Left forelimb (tissue), 1 donor: ENCODE data around the gene ECM1.

Source experiments
- DNase-seq: peaks from one replicate; pipeline ENCODE4 v3.0.0-alpha.2; 2018; ENCODE audit warnings: low spot score

The ECM1 gene

DNA sequence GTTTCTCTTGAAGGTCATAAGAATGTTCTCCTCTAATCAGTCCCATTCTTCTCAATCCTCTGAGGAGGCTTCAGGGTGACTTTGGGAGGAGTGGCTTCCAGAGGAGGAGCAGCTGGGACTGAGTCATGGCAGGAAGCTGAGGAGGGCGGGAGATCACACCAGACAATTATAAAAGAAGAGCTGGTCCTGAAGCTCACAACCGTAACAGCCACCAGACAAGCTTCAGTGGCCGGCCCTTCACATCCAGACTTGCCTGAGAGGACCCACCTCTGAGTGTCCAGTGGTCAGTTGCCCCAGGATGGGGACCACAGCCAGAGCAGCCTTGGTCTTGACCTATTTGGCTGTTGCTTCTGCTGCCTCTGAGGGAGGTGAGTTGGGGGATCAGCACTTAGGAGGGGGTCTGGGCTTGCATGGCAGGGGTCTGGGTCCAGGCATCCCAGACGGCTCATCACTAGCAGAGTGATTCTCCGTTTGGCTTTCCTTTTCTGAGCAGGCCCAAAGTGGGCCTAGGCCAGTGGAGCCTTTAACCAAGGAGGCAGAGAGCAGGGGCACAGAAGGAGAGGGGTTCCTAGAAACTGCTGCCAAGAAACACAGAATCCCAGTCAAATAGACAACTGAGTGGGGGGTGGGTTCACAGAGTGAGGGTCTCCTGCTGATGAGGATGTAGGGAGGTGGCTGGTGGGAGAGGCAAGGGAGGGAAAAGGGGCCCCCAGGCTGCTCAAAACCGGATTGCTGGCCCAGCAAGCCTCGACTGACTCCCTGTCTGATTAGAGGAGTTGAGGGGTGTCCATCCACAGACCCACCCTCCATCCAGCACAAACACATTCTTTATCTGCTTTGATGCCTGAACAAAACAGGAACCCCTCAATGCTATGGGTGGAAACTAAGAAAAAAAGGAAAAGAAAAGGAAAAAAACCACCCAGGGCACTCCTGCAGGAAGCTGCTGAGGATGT lies at the start of gene ECM1:
TSS of gene ECM1 (plus strand) at position 198 of the 953 bp plus-strand sequence. CDS start at position 299, 101 bp downstream.
- DNase-seq, result no peak

DNA sequence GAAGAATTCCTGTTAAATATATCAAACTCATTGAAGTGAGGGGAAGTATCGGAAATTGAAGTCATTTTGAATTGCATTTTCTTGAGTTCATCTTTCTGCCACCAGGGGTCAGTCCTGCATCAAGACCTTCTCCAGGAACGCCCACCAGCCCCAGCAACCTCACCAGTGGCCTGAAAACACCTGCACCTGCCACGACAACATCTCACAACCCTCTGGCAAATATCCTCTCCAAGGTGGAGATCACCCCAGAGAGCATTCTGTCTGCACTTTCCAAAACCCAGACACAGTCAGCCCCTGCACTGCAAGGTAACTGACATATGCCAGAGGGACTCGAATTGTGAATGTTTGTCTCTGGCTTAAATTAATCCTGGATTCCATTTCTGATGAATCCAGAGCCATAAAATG lies 43.5 kb upstream of the ECM1 start:
- DNase-seq, result peak; percentile 71

DNA sequence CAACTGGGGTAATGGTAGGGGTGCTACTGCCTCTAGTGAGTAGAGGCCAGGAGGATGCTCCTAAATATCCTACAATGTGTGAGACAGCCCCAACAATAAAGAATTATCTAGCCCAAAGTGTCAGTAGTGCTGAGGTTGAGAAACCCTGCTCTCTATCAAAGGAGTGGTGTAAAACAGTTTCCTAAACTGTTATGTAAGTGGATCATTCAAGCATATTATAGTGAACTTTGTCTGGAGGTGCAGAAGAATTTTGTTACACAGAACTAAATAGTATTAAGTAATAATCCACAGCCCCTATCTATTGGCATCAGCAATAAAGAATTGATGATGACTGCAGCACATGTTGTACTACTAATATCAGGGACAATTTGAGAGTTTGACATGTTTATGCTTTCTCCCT lies 40.9 kb upstream of the ECM1 start:
- DNase-seq, result no peak

DNA sequence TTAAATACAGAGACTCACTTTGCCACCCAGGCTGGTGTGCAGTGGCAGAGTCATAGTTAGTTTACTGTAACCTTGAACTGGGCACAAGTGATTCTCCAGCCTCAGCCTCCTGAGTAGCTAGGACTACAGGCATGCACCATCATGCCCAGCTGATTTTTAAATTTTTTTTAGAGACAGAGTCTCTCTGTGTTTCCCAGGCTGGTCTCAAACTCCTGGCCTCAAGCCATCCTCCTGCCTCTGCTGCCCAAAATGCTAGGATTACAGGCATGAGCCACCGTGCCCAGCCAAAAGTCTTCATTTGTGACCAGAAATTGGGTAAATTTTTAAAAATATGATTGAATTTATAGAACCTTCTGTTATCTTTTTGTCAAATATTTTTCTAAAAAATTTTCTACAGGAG lies 38.6 kb upstream of the ECM1 start:
- DNase-seq, result no peak

DNA sequence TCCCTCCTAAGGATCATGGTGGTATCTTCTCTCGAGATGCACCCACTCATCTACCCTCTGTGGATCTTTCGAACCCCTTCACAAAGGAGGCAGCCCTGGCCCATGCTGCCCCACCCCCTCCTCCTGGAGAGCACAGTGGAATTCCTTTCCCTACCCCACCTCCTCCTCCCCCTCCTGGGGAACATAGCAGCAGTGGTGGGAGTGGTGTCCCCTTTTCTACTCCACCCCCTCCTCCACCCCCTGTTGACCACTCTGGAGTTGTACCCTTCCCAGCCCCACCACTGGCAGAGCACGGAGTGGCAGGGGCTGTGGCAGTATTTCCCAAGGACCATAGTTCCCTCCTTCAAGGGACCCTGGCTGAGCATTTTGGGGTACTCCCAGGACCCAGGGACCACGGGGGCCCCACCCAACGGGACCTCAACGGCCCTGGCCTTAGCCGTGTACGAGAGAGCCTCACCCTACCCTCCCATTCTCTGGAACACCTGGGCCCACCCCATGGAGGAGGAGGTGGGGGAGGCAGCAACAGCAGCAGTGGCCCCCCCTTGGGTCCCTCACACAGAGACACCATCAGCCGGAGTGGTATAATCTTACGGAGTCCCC lies 35.2 kb upstream of the ECM1 start:
- no peak for DNase-seq

DNA sequence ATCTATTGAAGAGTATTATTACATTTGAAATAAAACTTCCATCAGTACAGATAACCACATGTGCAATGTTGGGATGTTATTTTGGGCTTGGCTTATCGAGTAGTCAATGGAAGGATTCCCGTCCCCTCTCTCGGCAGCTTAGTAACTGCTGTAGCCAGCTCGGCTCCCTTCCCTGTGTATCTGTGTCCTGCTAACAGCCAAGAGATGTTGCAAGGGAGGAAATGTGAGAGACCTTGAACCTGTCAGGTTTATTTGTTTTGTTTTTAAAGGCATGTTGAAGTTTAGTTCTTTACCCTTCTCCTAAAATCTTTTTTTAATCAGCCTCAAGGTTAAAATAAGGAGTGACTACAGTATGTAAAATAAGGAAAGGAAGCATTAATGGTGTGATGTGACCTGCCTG lies 34.2 kb upstream of the ECM1 start:
- no peak for DNase-seq

DNA sequence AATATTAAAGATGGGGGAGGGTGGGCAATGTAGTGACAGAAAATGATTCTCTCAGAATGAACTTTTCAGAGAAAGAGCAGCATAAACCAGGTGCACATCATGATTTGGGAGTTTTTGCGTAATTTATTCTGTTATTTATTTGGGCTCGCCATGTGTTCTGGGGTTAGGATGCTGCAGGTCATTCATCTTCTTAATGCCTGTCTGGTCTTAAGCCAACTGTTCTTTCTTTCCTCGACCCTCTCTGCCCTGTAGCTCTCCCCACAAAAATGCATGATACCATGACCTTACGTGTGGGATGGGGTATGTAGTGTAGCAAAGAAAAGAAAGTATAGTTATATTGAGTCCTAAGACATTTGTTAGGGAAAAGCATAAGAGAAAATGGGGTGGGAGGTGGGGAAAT lies 33.0 kb upstream of the ECM1 start:
- DNase-seq, result no peak

DNA sequence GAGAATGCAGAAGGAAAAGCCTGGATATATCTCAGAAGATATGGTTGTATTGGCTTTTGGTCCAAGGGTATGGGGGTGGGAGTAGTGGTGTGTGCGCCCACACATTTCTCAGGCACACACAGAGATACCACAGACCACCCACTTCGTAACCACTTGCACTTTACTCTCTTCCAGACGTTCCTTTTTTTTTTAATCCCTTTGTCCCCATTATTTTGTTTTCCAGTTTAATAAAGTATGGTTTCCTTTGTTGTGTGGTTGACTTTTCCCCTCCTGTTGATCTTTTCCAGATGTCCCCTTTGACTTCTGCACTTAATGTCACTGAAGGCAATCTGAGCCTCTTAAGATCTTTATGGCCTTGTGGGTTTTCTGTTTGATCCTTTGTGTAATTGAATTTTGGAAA lies 31.2 kb upstream of the ECM1 start:
- DNase-seq, result no peak

DNA sequence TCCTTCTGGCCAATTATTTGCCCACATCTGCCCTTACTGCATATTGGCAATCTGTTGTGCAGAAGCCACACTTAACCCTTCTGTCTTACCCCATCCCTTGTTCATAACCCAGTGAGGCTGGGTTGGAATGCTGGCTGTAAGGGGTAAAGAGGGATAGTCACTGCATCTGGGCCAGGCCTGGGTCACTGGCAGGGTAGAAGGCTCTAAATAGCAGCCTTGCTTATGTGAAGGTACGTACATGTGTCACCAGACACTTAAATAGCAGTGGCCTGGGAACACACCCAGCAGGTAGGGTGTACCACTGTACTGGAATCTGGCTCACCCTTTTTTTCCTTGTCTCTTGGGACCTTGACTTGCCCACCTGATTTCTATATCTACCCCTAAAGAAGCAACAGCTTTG lies 30.6 kb upstream of the ECM1 start:
- DNase-seq, result no peak

DNA sequence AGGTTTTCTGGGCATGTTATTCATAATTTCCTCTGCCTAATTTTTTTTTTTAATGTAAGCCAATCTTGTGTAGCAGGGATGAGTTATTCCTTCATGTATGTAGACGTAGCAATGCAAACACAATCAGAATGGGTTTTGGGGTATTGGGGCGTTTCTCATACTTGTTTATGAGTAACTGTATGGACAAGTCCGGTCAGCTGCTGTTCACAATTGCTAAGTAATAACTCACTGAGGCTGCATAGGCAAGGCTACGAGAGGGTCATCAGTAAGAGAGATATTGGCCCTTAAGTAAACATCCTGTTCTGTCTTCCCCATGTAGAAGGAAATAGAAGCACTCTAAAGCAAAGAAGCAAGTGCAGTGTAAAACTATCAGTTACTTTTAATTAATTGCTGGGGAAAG lies 30.2 kb upstream of the ECM1 start:
- DNase-seq, result no peak

DNA sequence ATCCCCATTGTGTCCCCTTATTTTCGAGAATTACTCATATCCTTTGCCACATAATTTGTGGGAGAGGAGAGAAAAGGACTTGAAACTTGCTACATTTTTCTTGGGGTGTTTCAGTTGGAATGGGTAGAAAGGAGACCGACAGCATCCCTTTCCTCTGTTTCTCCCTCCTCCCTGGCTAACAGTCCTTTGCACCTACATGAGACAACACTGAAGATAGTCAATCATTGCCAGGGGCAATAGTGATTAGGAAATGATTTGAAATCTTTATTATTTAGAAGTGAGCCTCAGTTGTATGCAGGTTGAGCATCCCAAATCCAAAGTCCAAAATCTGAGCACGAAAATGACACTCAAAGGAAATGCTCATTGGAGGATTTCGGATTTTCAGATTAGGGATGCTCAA lies 28.5 kb upstream of the ECM1 start:
- DNase-seq, result no peak

DNA sequence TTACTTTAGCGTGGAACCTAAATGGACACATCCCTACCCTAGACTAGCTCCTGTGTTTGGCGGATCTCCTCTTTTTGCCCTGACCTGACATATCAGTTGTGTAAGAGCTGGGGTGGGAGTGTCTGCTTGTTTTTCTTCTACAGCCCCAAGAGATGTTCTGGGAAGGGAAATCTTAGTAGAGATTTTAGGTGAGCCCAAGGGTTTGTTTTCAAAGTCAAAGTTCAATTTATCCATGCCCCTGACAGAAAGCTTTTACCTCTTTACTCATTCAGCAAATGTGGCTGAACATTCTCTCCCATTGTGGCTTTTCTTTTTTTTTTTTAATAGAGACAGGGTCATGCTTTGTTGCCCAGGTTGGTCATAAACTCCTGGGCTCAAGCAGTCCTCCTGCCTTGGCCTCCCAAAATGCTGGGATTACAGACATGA lies 28.0 kb upstream of the ECM1 start:
- no peak for DNase-seq

DNA sequence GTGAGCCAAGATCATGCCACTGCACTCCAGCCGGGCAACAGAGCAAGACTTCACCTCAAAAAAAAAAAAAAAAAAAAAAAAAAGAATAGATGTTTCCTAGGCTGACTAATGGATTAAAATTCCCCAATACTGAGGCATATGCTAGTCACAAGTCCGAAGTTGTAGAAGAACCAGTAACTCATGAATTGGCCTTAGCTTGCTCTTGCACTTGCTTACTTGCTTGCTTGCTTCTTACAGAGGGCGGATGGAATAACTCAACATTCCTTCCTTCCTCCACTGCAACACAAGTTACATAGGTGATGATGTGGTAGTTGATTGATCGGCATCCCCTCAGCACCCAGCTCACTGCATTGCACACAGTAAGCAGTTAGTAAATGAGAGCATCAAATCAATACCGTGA lies 23.5 kb upstream of the ECM1 start:
- DNase-seq, result no peak

DNA sequence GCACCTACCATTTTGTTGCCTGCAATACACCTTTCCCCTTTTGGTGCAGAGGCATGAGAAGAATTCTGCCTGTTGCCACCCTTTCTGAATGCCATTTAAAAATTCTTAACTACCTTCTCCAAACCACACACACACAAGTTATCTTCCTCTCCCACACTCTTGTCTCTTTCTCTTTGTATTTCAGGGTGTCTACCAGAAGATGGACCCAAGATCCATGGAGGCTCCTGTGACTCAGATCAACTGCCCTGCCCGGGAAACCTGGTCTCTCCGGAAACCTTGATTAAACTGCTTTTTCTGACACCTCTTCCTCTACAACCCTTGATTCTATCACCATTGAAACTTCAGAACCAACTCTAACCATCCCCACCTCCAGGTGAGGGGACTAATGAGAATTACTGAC lies 23.0 kb upstream of the ECM1 start:
- DNase-seq, result no peak

DNA sequence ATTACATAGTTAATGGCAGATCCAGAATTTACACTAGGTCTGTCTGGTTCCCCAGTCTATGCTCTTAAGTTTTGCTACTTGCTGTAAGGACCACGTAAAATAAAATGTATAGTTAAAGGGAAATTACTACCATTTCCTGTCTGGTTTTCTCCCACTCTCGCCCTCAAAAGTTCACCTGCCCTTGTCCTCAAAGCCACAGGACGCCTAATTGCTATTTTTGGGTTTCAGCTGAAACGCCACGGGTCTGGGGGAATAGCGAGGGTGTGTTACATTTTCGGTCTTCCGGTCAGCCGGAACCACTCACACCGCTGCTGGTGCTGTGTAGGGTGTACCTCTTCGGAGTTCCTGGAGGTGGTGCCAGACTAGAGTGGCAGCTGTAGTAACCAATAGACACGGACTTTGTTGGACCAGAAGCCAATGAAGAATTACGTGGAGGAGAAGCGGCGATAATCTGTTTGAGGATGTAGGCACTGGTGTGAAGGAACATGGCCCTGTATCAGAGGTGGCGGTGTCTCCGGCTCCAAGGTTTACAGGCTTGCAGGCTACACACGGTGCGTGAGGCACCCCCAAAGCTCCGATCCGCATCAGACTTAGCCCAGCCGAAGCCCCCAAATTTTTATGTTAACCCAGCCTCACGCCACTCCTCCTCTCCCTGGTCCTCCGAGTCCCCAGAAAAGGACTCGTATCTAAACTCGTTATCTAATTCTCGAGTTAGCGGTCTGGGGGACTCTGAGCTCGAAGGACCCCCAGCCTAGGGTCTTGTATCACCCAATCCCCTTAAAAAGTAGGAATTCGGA lies 20.7 kb upstream of the ECM1 start, which contains the start of gene TARS2:
TSS of gene TARS2 (plus strand) at position 454 of the 797 bp plus-strand sequence. CDS start at position 486, 32 bp downstream.
- DNase-seq, result peak; percentile 93

DNA sequence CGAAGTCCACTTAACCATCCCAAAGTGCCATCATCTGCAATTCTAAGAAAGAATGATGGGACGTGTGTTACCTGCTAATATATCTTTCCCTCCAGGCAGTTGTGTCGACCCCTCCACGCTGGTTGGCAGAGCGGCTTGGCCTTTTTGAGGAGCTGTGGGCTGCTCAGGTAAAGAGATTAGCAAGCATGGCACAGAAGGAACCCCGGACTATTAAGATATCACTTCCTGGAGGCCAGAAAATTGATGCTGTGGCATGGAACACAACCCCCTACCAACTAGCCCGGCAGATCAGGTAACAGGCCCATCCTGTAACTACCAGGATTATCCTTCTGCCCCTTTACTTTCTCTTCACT lies 20.2 kb upstream of the ECM1 start:
- DNase-seq, result no peak

DNA sequence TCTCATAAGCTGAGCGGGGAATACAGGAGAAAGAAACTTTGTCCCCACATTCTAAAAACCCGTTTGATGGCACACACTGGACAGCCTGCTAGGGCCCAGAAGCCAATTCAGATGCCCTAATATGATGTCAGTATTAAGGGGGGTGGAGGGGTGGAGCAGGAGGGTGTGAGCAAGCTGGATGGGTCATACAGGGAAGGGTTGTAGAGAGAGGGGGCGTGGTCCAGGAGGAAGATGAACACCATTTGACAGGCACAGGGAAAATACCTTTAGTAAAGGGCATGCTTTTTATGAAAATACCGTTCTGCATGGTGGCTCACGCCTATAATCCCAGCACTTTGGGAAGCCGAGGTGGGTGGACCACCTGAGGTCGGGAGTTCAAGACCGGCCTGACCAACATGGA lies 14.7 kb upstream of the ECM1 start:
- DNase-seq, result no peak

DNA sequence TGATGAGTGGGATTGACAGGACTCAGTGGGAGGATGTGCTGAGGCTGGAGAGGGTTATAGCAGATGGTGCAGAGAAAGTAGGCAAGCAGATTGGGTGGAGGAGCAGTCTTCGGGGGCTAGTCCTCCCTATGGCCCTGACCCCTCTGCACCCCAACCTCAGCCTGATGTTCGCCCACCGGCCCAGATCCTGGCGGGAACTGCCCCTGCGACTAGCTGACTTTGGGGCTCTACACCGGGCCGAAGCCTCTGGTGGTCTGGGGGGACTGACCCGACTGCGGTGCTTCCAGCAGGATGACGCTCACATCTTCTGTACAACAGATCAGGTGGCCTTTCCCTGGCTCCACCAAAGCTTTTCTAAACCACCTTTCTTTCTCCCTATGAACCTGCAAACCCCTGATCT lies 9.6 kb upstream of the ECM1 start:
- DNase-seq, result no peak

DNA sequence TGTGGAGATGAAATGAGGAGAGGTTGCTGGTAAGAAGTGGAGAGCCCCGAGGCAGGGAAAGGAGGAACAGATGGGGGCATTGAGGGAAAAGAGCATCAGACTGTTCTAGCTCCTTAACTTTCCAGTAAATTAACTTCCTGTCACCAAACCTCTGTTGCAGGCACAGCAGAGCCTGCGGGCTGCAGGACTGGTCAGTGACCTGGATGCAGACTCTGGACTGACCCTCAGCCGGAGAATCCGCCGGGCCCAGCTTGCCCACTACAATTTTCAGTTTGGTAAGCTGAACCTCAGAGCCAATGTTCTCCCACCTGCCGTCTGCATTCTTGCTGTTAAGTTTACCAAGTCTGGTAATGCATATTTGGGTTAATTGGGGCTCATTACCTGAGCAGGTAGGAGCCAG lies 2.5 kb upstream of the ECM1 start:
- DNase-seq, result no peak

DNA sequence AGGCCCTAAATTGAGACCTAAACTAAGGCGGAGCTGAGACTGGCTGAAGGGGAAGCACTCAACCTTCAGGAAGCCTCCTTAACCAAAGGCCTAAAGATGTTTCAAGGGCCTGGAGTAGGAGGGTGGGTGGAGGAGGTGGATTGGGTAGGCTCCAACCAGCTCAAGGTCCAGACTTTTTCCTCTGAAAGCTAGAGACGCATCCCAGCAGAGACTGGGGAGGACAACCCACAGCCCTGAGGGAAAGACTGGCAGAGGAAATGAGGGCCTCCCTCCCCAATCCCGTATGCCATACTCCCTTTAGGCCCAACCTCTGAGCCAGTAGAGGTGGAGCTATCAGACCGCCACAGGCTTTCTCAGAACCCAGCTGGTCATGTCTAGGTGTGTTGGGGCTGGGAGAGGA lies 1.1 kb downstream of the ECM1 start:
- DNase-seq, result no peak

DNA sequence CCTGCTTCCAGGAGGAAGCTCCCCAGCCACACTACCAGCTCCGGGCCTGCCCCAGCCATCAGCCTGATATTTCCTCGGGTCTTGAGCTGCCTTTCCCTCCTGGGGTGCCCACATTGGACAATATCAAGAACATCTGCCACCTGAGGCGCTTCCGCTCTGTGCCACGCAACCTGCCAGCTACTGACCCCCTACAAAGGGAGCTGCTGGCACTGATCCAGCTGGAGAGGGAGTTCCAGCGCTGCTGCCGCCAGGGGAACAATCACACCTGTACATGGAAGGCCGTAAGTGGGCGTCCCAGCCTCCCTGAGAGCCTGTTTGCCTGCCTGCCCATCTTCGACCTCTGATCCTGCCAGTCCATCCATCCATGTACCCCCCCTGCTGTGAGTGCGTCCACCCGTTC lies 3.6 kb downstream of the ECM1 start:
- DNase-seq, result no peak

DNA sequence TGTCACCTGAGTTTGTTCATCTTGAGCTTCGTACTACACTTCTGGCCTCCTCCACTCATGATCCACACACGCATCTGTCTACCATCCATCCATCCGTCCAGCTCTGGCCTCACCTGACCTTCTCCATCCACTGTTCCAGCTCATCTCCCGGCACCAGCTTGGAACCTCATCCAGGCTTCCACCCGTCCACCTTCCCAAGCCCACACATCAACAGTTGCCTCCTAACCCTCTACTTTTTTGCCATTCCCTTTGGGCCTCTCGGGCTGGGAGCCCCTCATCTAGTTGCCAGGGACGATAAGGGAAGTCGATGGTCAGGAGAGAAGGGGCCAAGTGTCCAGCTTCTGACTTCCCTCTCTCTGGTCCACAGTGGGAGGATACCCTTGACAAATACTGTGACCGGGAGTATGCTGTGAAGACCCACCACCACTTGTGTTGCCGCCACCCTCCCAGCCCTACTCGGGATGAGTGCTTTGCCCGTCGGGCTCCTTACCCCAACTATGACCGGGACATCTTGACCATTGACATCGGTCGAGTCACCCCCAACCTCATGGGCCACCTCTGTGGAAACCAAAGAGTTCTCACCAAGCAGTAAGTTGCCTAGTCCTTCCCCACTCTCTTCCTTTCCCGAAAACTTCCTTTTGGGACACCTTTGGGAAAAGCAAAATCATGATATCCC lies 4.2 kb downstream of the ECM1 start:
- no peak for DNase-seq
